GM13977 (cell line): ENCODE measurements around the gene DCAF17.

Experiments used
- DNase-seq: peaks from one replicate; pipeline ENCODE4 v3.0.0; 2012; ENCODE audit warnings: low spot score
- CTCF ChIP-seq: IDR thresholded peaks from 2 replicates; pipeline ENCODE4 v1.5.1; 2012; ENCODE audit warnings: mild to moderate bottlenecking, control low read depth; ENCODE audit not compliant: insufficient read depth; ENCODE audit errors: extremely low read depth, missing control alignments
- in situ Hi-C: fragments of 300-500 bp; cut with MboI; formaldehyde crosslinking; loops from one replicate; pipeline ENCODE4 v1.12.0; 2022; ENCODE audit warnings: low sequenced_read_pairs, low pct_unique_long_range_greater_than_20kb, mixed read lengths, inconsistent platforms; ENCODE audit not compliant: unreplicated experiment

DCAF17 gene

GRCh38 chr2:171531836-171532450 lies 97.9 kb downstream of the DCAF17 start:
- DNase-seq, result no peak
- in situ Hi-C loops, result no loop called here
- TF ChIP-seq CTCF, result no peak

DNA sequence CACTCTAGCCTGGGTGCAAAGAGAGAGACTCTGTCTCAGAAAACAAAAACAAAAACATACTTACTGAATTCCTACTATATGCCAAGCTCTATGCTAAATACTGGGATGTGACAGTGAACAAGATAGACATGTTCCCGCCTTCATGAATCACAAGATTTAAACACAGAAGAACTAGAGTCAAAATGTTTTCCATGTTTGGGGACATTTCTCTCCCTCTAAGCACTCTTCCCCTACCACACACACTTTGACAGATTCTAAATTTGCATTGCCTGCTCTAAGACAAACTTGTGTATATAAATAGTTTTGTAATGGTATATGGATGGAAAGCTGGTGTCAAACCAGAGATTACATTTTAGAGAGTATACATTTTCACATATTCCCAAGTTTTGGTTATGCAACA lies 99.3 kb downstream of the DCAF17 start:
- no peak for DNase-seq
- in situ Hi-C loops, result no loop called here
- TF ChIP-seq CTCF, result no peak
